ENCODE measurements around the gene CCDC50. TPM values are rescaled to one million over a fixed set of nuclear protein-coding genes. Genes with fewer than 3 reads are reported as not detected.

Gene CCDC50
- total RNA-seq, 1 experiment from 2014 or later, result 21.0 TPM

DNA sequence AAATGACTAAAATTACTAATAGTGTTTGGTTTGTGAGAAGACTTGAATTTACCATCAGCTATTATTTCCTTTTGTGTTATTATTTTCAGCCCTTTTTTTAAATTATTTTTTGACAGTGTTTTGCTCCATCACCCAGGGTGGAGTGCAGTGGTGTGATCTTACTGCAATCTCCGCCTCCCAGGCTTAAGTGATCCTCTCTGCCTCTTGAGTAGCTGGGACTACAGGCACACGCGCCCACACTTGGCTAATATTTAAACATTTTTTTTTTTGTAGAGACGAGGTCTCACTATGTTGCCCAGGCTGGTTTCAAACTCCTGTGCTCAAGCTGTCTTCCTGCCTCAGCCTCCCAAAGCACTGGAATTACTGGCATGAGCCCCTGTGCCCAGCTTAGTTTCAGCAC is 32.8 kb downstream of the CCDC50 start:
- Histone ChIP-seq H3K4me1 (ENCODE audit: insufficient read depth, low read length) (peaks cover 13% of the 10 kb centered on the region), H2BK120ac (ENCODE audit: low read depth, low read length, poor library complexity, severe bottlenecking) (no peak overlapping the region), H3K9ac (ENCODE audit: extremely low read depth, insufficient read length, low read length) (no peak overlapping the region), H3K4ac (ENCODE audit: low read depth, low read length) (no peak overlapping the region), H2AK5ac (ENCODE audit: insufficient read length, low read length) (no peak overlapping the region), H3K23me2 (ENCODE audit: insufficient read length, low read depth, low read length, poor library complexity, severe bottlenecking) (no peaks in the 10 kb centered on the region), H3K56ac (ENCODE audit: insufficient read length, low read depth, low read length) (no peak overlapping the region), H3K27ac (ENCODE audit: insufficient read length, low read depth, low read length) (no peak overlapping the region), H2BK15ac (ENCODE audit: low read depth, low read length) (no peak overlapping the region), H3K18ac (ENCODE audit: insufficient read length, low read depth, low read length) (no peak overlapping the region), H3K27me3 (ENCODE audit: insufficient read depth, low read length) (no peaks in the 10 kb centered on the region), H3K14ac (ENCODE audit: insufficient read depth, low read length) (no peak overlapping the region), H4K91ac (ENCODE audit: insufficient read length, low read depth, low read length) (no peak overlapping the region), H2BK5ac (ENCODE audit: insufficient read length, low read length) (no peak overlapping the region), H4K5ac (ENCODE audit: insufficient read length, low read depth, low read length) (no peak overlapping the region), H2AFZ (ENCODE audit: low read length) (no peak overlapping the region), H3K79me1 (ENCODE audit: insufficient read depth, low read depth, low read length, poor library complexity, severe bottlenecking) (no peaks in the 10 kb centered on the region), H3K4me2 (ENCODE audit: insufficient read depth, insufficient read length, low read length) (no peak overlapping the region), H3T11ph (ENCODE audit: low read length) (no peak overlapping the region), H3K9me3 (ENCODE audit: control insufficient read depth, low read depth, low read length) (no peaks in the 10 kb centered on the region), H3K23ac (ENCODE audit: insufficient read length, low read depth, low read length) (no peak overlapping the region), H3K79me2 (ENCODE audit: insufficient read depth, low read length) (no peaks in the 10 kb centered on the region), H2BK12ac (ENCODE audit: insufficient read length, low read depth, low read length) (no peak overlapping the region), H4K20me1 (ENCODE audit: control insufficient read depth, insufficient read depth, insufficient read length) (no peaks in the 10 kb centered on the region), H4K8ac (replicated peaks; ENCODE audit: insufficient read length, low read depth, low read length) (no peak overlapping the region), H2BK20ac (ENCODE audit: low read depth, low read length, poor library complexity, severe bottlenecking) (no peak overlapping the region)
- TF ChIP-seq, protein P1, sequence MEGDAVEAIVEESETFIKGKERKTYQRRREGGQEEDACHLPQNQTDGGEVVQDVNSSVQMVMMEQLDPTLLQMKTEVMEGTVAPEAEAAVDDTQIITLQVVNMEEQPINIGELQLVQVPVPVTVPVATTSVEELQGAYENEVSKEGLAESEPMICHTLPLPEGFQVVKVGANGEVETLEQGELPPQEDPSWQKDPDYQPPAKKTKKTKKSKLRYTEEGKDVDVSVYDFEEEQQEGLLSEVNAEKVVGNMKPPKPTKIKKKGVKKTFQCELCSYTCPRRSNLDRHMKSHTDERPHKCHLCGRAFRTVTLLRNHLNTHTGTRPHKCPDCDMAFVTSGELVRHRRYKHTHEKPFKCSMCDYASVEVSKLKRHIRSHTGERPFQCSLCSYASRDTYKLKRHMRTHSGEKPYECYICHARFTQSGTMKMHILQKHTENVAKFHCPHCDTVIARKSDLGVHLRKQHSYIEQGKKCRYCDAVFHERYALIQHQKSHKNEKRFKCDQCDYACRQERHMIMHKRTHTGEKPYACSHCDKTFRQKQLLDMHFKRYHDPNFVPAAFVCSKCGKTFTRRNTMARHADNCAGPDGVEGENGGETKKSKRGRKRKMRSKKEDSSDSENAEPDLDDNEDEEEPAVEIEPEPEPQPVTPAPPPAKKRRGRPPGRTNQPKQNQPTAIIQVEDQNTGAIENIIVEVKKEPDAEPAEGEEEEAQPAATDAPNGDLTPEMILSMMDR (conservative IDR thresholded peaks at IDR 0.05), result no peak
- Mint-ChIP-seq H3K4me1 (peaks cover 47 to 51% of the 10 kb centered on the region in 2 experiments), H3K27ac (peak overlapping the region in 1 of 3 experiments; percentile 37; a peak in 1 of 7 replicates), H3K9me3 (no peaks in the 10 kb centered on the region), H3K4me3 (no peak overlapping the region), H3K36me3 (ENCODE audit: insufficient read depth in 1 of 3, low read depth in 3 of 3) (peaks cover 9 to 34% (median 12%) of the 10 kb centered on the region in 3 experiments), H3K27me3 (ENCODE audit: low read depth) (no peaks in the 10 kb centered on the region)
- DNase-seq, result no peak
- no CpG with 5 or more reads among the region's 4 CpGs for WGBS (ENCODE audit: extremely low coverage, insufficient read length, low lambda C conversion rate)

Data from H9 (cell line).